ENCODE data around the gene HOXA7.

- peak; percentile 55 for TF ChIP-seq EZH2 (IDR thresholded peaks at IDR 0.05)
- no peak for TF ChIP-seq POLR2AphosphoS5 (IDR thresholded peaks at IDR 0.05; ENCODE audit: borderline replicate concordance, low read depth, low read length)
- TF ChIP-seq FOXP2 (optimal IDR thresholded peaks at IDR 0.05; ENCODE audit: control extremely low read depth, extremely low read length, insufficient read depth): no peak
These were observed 5.0 kb downstream of the HOXA7 start for GRCh38 chr7:27151341-27151930.

Measured in SK-N-MC (cell line).